GM12875 (cell line): ENCODE data around the gene ZNF467.

Source experiments
- H3K4me3 ChIP-seq: one replicate; pipeline ENCODE4 v1.5.1; 2011; ENCODE audit warnings: low read depth, low read length, control low read depth
- CTCF ChIP-seq: IDR thresholded peaks from 2 replicates; pipeline ENCODE4 v1.5.1; 2011; ENCODE audit warnings: low read depth, mild to moderate bottlenecking, control low read depth, inconsistent platforms, low read length, moderate library complexity, borderline replicate concordance; ENCODE audit not compliant: insufficient read depth

Gene ZNF467

DNA sequence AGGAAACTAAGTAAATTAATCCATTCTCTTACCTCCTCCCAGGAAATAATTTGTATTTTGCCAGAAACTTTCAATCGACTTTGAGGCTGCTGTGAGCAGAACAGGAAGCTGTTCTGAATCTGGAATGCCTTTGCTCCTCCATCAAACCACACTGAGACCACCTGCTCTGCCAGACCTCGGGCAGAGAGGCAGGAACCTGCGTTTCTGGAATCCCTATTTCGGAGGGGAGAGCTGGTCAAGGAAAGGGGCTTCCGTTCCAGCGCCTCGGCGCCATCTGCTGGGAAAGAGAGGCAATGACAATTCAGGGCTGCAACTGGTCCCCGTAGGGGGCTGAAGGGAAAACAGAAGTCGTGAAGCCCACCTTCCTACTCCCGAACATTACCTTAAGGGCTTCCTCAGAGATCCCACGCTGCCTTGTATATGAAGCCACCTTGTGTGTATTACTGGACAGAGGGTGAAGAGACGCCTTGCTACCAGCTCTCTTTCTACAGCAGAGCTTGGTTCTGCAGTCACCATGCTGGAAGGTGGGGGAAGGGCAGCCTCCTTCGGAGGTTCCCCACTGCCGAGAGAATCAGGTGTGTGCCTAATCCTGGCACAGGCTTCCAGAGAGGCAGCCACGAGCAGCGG lies 31.2 kb downstream of the ZNF467 start:
- peak; percentile 87 for TF ChIP-seq CTCF
- H3K4me3 ChIP-seq, result no peak overlapping the region

DNA sequence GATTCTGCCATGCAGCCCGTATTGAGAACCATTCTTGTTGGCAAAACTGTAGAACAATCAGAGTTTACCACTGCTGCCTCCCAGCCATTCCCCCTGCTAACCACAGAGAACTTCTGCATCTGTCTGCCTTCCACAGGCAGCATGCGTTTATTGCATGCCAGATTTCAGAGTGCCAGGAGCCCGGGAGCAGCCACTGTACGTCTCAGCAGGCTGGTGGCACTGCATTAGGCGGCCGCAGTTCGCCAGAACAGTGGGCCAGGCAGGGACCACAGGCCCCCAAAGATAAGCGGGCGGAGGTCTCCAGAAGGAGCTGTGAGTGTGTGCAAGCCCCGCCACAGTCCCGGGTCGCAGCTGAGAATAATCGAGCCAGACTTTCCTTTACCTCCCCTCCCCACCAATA lies 31.8 kb downstream of the ZNF467 start:
- no peak overlapping the region for H3K4me3 ChIP-seq

GRCh38 chr7:149736478-149737360 lies 36.7 kb downstream of the ZNF467 start:
- TF ChIP-seq CTCF, result no peak
- H3K4me3 ChIP-seq, result no peak overlapping the region

More for the DNA sequence above, 31.8 kb downstream of the ZNF467 start:
- no peak for TF ChIP-seq CTCF

DNA sequence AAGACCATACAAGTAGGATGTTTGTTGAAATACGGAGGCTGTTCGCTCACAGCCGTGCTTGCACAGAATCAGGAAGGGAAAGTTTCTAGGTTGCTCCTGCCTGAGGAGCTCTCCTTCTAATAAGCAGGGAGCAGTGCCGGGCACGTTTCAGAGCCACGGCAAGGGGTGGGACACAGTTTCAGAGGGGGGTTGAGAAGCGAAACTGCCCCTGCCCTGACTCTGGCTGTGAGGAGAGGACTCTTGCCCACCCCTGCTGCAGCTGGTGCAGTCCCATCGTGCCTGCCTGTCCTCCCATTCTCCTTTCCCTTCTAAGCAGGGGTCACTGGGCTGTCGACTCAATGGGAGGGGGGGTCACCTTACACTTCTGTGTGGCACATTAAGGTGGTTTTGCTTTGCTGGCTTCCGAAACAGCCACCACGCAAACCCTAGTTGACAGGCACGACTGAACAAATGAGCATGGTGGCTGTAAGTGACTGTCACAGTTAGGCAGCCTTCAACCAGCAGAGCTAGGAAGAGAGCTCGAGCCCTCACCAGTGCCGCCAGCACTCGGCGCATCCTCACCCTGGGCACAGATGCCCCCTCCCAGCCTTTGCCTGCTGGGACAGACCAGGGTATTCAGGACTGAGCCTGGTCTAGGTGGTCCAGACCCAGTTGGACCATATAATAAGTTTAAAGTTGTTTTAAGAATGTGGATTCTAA lies 37.5 kb downstream of the ZNF467 start:
- H3K4me3 ChIP-seq, result no peak overlapping the region
- TF ChIP-seq CTCF, result no peak

DNA sequence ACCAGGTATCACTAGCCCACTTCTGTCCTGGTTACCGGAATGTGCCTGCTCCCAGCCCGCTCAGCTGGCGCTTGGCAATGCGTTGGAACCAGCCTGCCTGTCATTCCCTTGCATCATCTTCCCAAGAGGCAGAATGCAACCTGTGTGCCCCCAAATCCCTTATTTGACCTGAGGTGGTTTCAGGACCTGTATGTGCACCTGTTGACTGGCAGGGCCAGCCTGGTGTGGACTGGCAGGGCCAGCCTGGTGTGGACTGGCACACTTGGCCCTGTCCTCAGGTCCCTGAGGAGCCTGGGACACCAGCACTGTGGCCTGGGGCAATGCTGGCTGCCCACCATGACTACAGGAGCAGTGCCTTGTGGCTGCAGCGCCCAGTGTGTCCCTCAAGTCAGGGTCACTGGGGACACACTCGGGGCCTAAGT lies 38.2 kb downstream of the ZNF467 start:
- no peak for TF ChIP-seq CTCF
- no peak overlapping the region for H3K4me3 ChIP-seq

DNA sequence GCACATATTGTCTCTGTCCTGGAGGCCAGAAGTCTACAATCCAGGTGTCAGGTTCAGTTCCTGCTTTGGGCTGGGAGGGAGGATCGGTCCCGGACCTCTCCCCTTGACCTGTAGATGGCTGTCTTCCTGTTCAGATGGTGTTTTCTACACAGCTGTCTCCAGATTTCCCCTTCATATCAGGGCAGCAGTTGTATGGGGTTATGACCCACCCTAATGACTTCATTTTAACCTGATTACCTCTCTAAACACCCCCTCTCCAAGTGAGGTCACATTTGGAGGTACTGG lies 38.7 kb downstream of the ZNF467 start:
- no peak overlapping the region for H3K4me3 ChIP-seq
- TF ChIP-seq CTCF, result no peak
